ENCODE results near the gene FHL1. TPM values are rescaled to one million over a fixed set of nuclear protein-coding genes. Genes with fewer than 3 reads are reported as not detected.

The FHL1 gene
- total RNA-seq, 1 donor from 2014 or later: 3,112 TPM

DNA sequence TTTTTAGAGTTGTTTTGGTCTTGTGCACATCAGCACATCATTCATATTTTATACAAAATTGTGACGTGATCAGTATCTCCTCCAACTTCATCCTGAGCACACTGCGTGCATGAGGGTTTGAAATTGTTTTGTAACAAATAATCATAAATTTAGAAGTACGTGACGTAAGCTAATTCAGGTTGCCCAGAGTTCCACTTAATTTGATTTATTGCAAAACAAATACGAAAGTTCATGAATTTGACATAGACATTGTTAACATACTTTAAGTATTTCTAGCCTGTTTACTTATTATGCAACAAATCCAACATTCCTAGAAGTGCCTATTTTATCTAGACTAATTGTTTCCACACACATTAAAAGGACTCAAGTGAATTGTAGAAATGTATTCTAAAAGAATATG is 55.6 kb downstream of the FHL1 start:
- intact Hi-C loops (cut with DNase I): no loop called here
- no peak for DNase-seq (ENCODE audit: low spot score)

DNA sequence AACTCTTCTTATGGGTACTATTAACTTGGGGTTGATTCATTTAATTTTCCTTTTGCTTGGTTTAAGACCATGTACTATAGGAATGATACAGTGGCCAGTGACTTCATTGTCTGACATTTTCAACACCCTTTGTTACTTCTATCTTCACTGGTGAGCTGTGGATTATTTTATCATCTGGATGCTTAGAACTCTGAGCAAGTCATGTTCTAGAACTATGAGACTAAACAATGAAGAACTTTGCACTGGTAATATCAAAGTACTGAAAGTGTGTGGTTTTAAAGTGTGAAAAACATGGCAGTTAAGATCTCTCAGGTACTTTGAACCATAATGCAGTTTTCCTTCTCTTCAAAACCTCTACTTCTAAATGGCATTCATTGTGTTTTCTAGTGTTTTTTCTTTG is 56.1 kb downstream of the FHL1 start:
- intact Hi-C loops (cut with DNase I): no loop called here
- no peak for DNase-seq (ENCODE audit: low spot score)

DNA sequence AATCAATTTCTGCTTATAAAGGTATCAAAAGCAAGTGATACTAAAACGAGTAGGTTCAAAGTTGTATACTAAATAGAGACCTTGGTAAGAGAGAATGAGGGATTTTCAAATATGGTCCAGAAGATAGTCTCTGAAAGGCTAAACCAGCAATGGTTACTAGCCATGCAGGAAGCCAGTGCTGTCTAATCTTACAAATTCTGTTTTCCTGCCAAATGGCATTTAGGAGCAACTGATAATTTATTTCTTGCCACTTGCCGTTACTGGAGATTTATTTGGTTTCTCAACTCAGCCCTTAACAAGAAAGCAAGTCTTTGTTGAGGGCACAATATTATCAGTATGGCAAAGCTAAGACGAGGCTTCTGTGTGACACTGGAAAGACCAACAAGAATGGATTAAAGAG is 56.6 kb downstream of the FHL1 start:
- intact Hi-C loops (cut with DNase I): no loop called here
- DNase-seq (ENCODE audit: low spot score): no peak

DNA sequence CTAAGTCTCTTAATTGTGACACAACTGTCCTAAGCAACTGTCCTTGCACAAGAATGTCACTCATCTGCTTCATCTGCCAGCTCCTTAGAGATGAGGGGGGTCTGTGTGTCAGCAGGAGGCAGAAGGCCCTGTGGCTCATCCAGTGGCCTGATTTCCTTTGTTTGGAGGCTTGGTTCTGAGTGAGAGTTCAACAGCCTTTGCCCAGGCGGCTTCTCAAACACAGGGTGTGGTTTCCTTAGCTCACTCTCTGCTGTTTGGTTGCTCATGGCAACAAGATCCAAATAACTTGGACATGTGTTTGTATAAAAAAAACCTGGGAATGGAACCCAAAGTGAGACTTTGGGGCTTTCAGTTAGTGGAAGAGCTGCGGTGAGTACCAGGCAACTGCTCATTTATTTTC is 57.2 kb downstream of the FHL1 start:
- no peak for DNase-seq (ENCODE audit: low spot score)
- intact Hi-C loops (cut with DNase I): no loop called here

DNA sequence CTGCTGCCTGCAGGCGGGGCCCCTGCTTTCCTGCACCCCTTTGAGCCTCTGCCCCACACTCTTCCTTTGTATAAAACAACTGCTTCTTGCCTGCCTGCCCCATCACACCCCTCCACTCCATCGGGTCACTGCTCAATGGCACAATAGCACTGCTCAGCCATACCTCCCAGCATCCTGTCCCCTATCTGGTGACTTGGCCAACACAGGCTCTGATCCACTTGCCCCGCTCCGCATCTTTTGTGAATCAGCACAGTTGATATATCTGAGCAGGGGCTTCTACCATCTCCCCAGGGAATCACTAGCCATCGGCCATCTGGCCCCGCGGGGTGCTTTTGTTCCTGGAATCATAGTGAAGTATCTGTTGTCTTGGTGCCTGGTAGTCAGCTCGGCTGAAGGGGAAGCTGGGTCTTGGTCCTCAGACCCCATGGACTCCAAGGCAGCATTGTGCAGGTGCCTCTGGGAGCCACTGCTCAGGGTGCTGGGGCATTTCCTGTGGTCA is 58.6 kb downstream of the FHL1 start:
- DNase-seq (ENCODE audit: low spot score): no peak
- intact Hi-C loops (cut with DNase I): loop anchor here (2.0 kb wide), 1 partner anchor 35 kb away; no protein-coding TSS in a partner anchor

DNA sequence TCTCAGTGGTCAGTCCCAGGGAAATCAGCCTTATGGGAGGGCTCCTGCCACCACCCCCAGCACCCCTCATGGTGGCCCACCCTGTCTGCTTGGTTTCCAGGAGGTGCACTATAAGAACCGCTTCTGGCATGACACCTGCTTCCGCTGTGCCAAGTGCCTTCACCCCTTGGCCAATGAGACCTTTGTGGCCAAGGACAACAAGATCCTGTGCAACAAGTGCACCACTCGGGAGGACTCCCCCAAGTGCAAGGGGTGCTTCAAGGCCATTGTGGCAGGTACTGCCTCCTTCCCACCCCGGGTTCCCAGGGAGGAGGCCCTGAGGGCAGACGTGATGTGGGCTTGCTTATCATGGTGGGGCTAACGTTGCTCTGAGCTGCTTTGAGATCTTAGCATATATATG is 59.6 kb downstream of the FHL1 start:
- no peak for DNase-seq (ENCODE audit: low spot score)
- intact Hi-C loops (cut with DNase I): loop anchor here (2.0 kb wide), 1 partner anchor 36 kb away; no protein-coding TSS in a partner anchor

DNA sequence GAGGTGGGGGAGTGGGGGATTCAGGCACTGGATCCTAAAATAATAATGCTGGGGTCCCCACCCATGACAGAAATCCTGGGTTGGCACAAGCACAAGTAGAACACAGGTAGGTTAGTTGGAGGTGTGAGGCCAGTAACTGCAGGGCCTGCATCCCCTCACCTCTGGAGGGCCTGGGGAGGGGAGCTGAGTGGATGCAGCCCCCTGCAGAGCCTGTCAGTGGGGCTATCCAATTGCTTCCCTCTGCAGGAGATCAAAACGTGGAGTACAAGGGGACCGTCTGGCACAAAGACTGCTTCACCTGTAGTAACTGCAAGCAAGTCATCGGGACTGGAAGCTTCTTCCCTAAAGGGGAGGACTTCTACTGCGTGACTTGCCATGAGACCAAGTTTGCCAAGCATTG is 60.2 kb downstream of the FHL1 start:
- DNase-seq (ENCODE audit: low spot score): no peak
- intact Hi-C loops (cut with DNase I): loop anchor here (2.0 kb wide), 1 partner anchor 37 kb away; no protein-coding TSS in a partner anchor

DNA sequence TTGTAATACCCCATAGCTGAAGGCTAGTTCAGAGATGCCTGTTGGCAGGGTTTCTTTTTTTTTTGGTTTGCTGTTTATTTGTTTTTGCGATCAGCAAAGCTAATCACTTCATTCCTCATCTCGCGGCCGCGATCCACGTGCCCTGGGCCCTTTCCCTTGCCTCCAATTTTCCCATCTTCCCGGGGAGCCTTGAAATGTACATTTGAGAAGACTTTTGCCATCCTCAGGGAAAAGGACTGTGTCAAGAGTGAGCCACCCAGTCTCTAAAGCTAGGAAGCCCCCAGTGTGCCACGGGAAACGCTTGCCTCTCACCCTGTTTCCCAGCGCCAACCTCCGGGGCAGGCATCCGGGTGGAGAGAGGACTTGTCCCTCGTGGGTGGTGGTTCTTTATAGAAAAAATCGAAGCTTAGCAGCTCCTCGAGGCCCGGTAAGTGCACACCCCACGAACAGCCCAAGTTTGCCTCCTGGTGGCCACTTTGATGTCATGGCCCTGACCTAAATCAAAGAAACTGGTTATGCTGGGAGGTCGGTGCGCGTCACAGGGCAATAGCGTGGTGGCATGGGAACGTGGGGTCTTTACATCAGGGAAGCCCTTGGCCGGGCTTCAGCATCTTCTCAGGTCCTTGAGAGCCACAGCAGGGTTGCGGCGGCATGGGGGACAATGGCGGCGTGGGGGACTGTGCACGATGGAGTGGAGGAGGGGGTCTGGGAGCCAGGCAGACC is 61.8 kb downstream of the FHL1 start:
- intact Hi-C loops (cut with DNase I): no loop called here
- no peak for DNase-seq (ENCODE audit: low spot score)

DNA sequence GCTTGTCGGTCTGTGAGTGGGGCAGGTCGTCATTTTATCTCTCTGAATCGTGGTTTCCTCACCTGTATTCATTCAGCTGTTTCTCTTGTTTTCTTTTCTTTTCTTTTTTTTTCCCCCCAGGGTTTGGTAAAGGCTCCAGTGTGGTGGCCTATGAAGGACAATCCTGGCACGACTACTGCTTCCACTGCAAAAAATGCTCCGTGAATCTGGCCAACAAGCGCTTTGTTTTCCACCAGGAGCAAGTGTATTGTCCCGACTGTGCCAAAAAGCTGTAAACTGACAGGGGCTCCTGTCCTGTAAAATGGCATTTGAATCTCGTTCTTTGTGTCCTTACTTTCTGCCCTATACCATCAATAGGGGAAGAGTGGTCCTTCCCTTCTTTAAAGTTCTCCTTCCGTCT is 62.4 kb downstream of the FHL1 start:
- no peak for DNase-seq (ENCODE audit: low spot score)
- intact Hi-C loops (cut with DNase I): loop anchor here (5.0 kb wide), 1 partner anchor 58 kb away; no protein-coding TSS in a partner anchor

DNA sequence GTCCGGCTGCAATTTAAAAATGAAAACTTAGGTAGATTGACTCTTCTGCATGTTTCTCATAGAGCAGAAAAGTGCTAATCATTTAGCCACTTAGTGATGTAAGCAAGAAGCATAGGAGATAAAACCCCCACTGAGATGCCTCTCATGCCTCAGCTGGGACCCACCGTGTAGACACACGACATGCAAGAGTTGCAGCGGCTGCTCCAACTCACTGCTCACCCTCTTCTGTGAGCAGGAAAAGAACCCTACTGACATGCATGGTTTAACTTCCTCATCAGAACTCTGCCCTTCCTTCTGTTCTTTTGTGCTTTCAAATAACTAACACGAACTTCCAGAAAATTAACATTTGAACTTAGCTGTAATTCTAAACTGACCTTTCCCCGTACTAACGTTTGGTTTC is 62.9 kb downstream of the FHL1 start:
- no peak for DNase-seq (ENCODE audit: low spot score)
- intact Hi-C loops (cut with DNase I): loop anchor here (5.0 kb wide), 1 partner anchor 57 kb away; no protein-coding TSS in a partner anchor

DNA sequence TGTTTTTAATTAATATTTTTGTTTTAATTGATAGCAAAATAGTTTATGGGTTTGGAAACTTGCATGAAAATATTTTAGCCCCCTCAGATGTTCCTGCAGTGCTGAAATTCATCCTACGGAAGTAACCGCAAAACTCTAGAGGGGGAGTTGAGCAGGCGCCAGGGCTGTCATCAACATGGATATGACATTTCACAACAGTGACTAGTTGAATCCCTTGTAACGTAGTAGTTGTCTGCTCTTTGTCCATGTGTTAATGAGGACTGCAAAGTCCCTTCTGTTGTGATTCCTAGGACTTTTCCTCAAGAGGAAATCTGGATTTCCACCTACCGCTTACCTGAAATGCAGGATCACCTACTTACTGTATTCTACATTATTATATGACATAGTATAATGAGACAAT is 63.5 kb downstream of the FHL1 start:
- DNase-seq (ENCODE audit: low spot score): no peak
- intact Hi-C loops (cut with DNase I): loop anchor here (5.0 kb wide), 1 partner anchor 56 kb away; no protein-coding TSS in a partner anchor

DNA sequence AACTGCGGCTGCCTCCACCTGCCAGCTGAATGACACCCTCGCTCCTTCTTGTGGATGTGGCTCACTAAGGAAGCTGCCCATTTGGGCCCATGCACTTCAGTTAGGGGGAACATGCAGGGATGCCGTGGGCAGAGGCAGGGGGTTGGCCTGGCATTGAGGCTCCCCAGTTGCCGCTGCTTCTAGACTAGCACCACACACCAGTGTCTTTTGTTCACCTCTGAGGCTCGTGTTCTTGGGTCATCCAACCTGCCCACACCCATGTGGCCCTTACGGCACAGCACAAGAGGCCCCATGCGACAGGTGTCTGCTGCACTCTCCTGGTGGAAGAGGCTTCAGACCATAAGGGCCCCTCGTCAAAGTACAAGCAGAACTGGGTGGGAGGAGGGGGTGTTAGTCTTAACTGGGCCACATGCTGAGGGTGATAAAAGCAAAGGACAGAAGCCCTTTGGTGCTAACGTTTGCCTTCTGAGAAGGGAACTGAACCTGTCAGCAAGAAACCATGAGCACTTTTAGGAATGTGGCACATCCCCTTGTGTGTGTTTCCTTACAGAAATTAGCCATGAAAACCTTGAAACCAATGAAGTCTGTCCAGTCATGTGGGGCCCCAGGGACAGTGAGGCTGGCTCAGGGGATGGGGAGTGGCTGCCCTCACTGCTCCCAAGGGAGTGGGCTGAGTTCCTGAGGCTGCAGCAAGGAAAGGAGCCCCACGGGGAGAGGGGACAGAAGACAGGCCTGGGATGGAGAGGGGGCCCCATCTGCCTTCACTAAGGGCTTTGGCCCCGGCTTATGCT is 64.6 kb downstream of the FHL1 start:
- intact Hi-C loops (cut with DNase I): loop anchor here (5.0 kb wide), 1 partner anchor 55 kb away; no protein-coding TSS in a partner anchor
- no peak for DNase-seq (ENCODE audit: low spot score)

DNA sequence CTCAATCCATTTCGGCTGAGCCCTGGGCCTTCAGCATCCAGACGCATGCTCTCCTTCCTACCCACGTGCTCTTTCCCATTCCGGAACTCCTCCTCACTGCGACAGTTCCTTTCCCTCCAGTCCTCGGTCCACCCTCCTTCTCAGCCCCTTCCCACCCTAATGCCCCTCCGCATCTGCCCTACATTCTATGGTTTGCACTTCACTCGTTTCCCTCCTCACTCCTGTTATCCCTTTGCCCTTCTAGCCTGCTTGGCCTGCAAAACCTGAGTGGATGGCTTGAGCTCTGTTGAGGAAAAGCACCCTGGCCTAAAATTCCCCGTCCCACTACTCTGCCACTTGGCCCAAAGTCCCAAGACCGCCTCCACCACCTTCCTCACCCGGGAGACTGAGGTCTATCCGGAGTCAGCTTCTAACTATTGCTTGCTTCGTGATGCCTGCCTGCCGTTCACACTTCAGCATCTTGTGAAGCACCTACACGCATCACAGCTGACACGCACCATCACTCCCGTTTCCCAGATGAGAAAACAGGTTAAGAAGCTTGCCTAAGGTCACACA is 65.3 kb downstream of the FHL1 start:
- intact Hi-C loops (cut with DNase I): loop anchor here (5.0 kb wide), 1 partner anchor 55 kb away; no protein-coding TSS in a partner anchor

DNA sequence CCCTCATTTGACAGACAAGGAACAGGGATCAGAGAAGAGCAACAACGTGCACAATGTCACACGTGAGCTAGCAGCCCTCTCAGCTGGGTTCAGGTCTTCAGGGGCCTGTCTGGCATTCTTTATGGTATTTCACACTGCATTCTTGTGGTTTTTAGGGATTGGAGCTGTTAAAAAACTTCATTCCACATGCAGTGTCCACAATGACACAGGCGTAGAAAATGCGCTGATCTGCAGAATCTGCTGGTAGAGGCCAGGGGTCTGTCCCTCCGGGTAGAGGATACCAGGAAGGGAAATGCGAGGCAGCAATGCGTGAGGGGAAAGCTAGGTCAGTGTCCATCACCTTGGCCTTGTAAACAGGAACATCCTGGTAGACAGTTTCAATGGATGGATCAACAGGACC is 67.2 kb downstream of the FHL1 start:
- no peak for DNase-seq (ENCODE audit: low spot score)
- intact Hi-C loops (cut with DNase I): loop anchor here (5.0 kb wide), 1 partner anchor 53 kb away; no protein-coding TSS in a partner anchor

More for the DNA sequence above, 65.3 kb downstream of the FHL1 start:
- DNase-seq (ENCODE audit: low spot score): no peak

DNA sequence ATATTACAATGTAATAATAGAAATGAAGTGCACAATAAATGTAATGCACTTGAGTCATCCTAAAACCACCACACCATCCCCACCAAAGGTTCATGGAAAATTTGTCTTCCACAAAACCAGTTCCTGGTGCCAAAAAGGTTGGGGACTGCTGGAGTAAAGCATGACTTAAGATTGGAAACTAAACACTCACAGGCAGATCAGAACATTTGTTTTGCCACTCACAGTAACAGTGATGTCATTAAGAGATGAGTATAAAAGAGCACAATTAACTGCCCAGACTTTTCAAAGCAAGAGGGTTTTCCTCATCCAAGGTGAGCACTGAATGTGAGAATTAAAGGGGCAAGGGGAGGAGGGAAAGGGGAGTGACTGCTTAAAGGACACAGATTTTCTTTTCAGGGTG is 68.2 kb downstream of the FHL1 start:
- DNase-seq (ENCODE audit: low spot score): no peak
- intact Hi-C loops (cut with DNase I): no loop called here

DNA sequence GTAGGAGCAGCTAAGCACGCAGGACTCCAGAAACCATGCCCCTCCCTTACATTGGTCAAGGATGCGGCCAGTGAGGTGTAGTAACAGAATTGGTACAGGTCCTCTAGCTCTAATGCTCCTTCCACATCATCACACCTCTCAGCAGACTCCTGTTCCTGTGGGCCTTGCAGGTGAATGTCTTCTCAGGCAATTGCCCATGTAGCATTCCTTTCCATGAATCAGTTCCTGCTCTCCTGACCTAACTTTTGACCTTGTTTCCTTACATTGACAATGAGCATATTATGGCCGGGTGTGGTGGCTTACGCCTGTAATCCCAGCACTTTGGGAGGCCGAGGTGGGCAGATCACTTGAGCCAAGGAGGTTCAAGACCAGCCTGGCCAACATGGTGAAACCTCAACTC is 72.6 kb downstream of the FHL1 start:
- intact Hi-C loops (cut with DNase I): no loop called here

DNA sequence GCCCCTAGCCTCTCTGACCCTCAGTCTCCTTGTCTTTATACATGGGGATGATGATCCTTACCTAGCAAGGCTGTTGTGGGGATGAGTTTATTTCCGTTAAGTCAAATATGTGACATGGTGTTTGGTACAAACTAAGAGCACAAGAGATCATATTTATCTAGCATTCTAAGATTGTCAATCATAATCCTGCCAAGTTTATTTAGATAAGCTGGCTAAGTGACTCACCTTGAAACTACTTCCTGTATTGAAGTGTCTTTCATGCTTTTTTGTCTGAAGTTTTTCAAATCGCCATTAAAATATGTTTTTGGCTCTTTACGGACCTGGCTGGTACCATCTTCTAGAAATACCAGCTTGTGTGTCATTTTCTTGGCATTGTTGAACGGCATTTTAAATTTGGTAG is 73.2 kb downstream of the FHL1 start:
- DNase-seq (ENCODE audit: low spot score): no peak

More for the DNA sequence above, 72.6 kb downstream of the FHL1 start:
- DNase-seq (ENCODE audit: low spot score): no peak

DNA sequence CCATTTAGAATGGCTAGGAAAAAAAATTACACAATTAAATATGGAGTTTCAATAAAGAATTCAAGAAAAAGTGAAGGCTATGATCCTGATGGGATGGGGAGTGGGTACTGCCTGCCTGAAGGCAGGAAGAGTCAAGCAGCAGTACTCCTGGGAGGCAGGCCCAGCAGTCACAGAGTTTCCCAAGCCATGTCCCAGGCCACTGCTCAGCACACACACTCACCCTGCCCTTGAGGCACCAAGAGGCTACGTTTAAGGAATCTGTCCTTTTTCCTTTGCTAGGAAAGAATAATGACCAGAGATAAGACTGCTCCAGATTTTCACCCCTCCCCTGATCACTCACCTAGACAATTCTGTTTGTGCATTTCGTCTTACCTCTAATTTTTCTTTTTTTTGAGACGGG is 73.6 kb downstream of the FHL1 start:
- no peak for DNase-seq (ENCODE audit: low spot score)
- intact Hi-C loops (cut with DNase I): no loop called here

More for the DNA sequence above, 73.2 kb downstream of the FHL1 start:
- intact Hi-C loops (cut with DNase I): no loop called here

DNA sequence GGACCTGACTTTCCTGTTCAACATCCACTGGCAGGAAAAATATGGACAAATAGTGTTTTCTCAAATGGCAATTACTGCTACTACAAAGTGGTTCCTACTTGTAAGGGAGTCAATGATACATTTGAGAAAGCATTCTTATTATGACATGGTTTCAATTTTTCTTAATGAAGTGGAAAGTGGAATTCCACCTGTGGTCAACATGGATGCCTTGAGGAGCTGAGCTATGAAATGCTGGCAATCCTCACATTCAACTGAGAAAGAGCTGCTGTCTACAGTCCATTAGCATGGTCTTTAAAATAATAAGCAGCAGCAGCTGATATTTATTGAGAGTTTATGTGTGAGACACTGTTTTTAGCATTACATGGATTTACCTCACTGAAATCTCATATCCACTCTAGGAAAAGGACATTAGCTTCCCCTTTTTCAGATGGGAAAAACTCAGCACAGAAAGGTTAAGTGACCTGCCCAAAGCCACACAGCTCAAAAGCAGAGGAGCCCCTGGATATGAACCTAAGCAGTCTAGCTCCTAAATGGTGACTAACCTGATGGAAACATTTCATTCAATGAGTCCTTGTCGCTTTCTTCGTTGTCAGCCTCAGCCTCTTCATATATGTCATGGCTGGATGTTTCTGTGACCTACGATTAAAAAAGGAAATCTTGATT is 74.6 kb downstream of the FHL1 start:
- intact Hi-C loops (cut with DNase I): no loop called here
- no peak for DNase-seq (ENCODE audit: low spot score)

DNA sequence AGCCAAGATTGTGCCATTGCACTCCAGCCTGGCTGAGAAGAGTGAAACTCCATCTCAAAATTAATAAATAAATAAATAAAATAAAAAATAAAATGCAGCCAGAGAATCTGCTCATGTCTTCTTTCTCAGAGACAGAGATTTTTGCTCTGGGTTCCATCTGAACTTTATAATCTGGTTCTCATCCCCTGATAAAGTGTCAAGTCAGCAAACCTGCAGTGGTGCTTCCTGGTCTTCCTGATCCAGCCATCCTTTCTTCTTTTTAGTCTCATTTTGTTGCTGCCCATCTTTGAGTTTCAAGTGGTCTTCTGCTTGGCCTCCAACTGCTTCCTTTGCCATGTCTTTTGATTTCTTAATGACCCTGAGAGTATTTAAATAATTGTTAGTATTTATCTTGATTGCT is 79.7 kb downstream of the FHL1 start:
- intact Hi-C loops (cut with DNase I): no loop called here
- DNase-seq (ENCODE audit: low spot score): no peak
